Measurements from ENCODE around the gene LMO7. TPM values are rescaled to one million over a fixed set of nuclear protein-coding genes. Genes with fewer than 3 reads are reported as not detected.

LMO7 gene
- total RNA-seq, 4 donors from 2014 or later, result 60.5 to 108 (median 75.6) TPM

GRCh38 chr13:75745387-75745786 lies 109.3 kb downstream of the LMO7 start:
- H3K4me3 ChIP-seq (ENCODE audit: low read depth, poor library complexity, severe bottlenecking), result no peak overlapping the region
- intact Hi-C loops (cut with DNase I; ENCODE audit: low total_unique reads), result no loop called here

GRCh38 chr13:75748874-75749273 lies 112.7 kb downstream of the LMO7 start:
- no peak overlapping the region for H3K4me3 ChIP-seq (ENCODE audit: low read depth, poor library complexity, severe bottlenecking)
- WGBS, 2 donors, result 66 to 78% methylated on average over 3 of the region's 3 CpGs
- no peak for DNase-seq (ENCODE audit: low spot score in 2 of 2)
- TF ChIP-seq, protein P1, sequence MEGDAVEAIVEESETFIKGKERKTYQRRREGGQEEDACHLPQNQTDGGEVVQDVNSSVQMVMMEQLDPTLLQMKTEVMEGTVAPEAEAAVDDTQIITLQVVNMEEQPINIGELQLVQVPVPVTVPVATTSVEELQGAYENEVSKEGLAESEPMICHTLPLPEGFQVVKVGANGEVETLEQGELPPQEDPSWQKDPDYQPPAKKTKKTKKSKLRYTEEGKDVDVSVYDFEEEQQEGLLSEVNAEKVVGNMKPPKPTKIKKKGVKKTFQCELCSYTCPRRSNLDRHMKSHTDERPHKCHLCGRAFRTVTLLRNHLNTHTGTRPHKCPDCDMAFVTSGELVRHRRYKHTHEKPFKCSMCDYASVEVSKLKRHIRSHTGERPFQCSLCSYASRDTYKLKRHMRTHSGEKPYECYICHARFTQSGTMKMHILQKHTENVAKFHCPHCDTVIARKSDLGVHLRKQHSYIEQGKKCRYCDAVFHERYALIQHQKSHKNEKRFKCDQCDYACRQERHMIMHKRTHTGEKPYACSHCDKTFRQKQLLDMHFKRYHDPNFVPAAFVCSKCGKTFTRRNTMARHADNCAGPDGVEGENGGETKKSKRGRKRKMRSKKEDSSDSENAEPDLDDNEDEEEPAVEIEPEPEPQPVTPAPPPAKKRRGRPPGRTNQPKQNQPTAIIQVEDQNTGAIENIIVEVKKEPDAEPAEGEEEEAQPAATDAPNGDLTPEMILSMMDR (IDR thresholded peaks at IDR 0.05), result no peak
- TF ChIP-seq POLR2A (IDR thresholded peaks at IDR 0.05), result no peak
- intact Hi-C loops (cut with DNase I; ENCODE audit: low total_unique reads), result no loop called here

More at GRCh38 chr13:75745387-75745786, 109.3 kb downstream of the LMO7 start:
- no peak for DNase-seq (ENCODE audit: low spot score in 2 of 2)
- TF ChIP-seq, protein P1 (IDR thresholded peaks at IDR 0.05), result no peak
- no peak for TF ChIP-seq POLR2A (IDR thresholded peaks at IDR 0.05)
- WGBS, 2 donors, result 91 to 97% methylated on average over 2 of the region's 2 CpGs

DNA sequence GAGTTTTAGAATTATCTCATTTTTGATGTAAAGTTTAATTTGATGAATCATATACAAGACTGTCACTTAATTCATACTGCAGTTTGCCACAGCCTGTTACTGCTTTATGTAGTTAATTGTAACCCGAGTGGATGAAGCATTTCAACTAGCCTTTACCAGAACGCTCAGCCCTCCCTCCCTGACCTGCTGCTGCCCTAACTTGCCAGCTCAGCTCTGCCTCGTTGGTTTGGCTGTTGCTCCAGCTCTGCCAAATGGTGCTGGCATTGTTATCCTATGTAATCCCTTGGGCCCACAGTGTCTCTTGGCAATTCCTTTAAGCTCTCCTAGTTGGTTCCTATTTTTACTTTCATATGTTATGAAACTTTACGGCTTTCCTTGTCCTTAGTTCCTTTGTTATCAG lies 113.3 kb downstream of the LMO7 start:
- H3K4me3 ChIP-seq (ENCODE audit: low read depth, poor library complexity, severe bottlenecking), result no peak overlapping the region
- DNase-seq (ENCODE audit: low spot score in 2 of 2), result no peak
- intact Hi-C loops (cut with DNase I; ENCODE audit: low total_unique reads), result no loop called here
- 34 to 36% methylated on average over 4 of the region's 4 CpGs for WGBS, 2 donors
- TF ChIP-seq POLR2A (IDR thresholded peaks at IDR 0.05), result no peak

- no peak for DNase-seq (ENCODE audit: low spot score in 2 of 2)
- no peak overlapping the region for H3K4me3 ChIP-seq (ENCODE audit: low read depth, poor library complexity, severe bottlenecking)
- TF ChIP-seq, protein P1 (IDR thresholded peaks at IDR 0.05), result no peak
- TF ChIP-seq POLR2A (IDR thresholded peaks at IDR 0.05), result no peak
- WGBS, 2 donors, result 85 to 88% methylated on average over 4 of the region's 4 CpGs
- intact Hi-C loops (cut with DNase I; ENCODE audit: low total_unique reads), result no loop called here
Observed at GRCh38 chr13:75751350-75751749, 115.2 kb downstream of the LMO7 start.

DNA sequence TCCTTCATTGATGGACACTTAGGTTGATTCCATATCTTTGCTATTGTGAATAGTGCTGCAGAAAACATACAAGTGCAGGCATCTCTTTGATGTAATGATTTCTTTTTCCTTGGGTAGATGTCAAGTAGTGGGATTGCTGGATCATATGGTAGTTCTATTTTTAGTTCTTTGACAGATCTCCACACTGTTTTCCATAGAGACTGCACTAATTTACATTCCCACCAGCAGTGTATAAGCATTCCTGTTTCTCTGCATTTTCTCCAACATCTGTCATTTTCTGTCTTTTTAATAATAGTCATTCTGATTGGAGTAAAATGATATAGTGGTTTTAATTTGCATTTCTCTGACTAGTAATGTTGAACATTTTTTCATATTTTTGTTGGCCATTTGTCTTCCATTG lies 116.7 kb downstream of the LMO7 start:
- no peak overlapping the region for H3K4me3 ChIP-seq (ENCODE audit: low read depth, poor library complexity, severe bottlenecking)
- intact Hi-C loops (cut with DNase I; ENCODE audit: low total_unique reads), result no loop called here
- DNase-seq (ENCODE audit: low spot score in 2 of 2), result no peak
- no peak for TF ChIP-seq POLR2A (IDR thresholded peaks at IDR 0.05)
- TF ChIP-seq, protein P1 (IDR thresholded peaks at IDR 0.05), result no peak

DNA sequence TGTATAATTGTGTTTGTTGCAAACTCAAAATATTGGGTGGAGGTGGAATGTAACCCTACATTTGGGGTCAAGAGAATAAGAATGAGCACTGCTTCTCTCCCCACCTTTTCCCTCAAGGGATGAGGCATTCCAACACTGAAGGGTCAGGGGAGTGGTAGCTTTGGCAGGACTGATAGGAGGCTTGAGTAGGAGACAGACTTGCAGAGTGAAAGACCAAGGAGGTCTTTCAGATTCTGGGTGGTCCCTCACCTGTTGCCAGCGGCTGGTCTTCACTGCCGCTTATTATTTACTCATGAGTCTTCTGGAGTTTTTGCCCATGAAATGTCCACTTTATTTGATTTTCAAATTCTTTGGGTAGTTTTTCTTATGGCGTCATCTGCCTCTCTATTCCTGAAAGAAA lies 118.8 kb downstream of the LMO7 start:
- no peak overlapping the region for H3K4me3 ChIP-seq (ENCODE audit: low read depth, poor library complexity, severe bottlenecking)
- intact Hi-C loops (cut with DNase I; ENCODE audit: low total_unique reads), result no loop called here
- 95 to 97% methylated on average over 3 of the region's 3 CpGs for WGBS, 2 donors
- no peak for TF ChIP-seq POLR2A (IDR thresholded peaks at IDR 0.05)
- TF ChIP-seq, protein P1 (IDR thresholded peaks at IDR 0.05), result no peak
- no peak for DNase-seq (ENCODE audit: low spot score in 2 of 2)
